HG03175 (cell line): ENCODE data around the gene ABCC3.

Experiments
- ATAC-seq: cut with Tn5 transposase; IDR thresholded peaks from one replicate; pipeline ENCODE4 v1.9.1; 2021; ENCODE audit warnings: mild to moderate bottlenecking, moderate library complexity; ENCODE audit not compliant: unreplicated experiment

Gene ABCC3

DNA sequence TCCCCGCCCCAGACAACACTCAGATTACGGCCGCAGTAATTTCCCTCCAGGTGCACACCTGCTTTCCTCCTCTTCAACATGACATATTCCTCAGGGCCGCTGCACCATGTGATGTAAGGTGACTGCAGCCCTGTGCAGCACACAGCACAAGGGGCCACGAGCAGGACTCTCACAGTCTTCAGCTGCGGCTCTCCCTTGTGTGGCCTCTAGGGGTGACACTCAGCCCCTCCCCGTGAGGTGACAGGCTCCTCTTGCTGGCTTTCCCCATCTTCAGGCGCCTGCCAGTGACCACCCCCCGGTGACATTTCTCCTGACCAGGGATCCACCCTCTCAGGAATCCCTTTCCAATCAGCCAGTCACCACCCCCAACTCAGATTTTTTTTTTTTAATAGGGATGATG lies 31.3 kb upstream of the ABCC3 start:
- ATAC-seq = no peak

- ATAC-seq = no peak
Measured at GRCh38 chr17:50604513-50604912, 30.2 kb upstream of the ABCC3 start.

- ATAC-seq = no peak
Measured at GRCh38 chr17:50605429-50605828, 29.3 kb upstream of the ABCC3 start.

DNA sequence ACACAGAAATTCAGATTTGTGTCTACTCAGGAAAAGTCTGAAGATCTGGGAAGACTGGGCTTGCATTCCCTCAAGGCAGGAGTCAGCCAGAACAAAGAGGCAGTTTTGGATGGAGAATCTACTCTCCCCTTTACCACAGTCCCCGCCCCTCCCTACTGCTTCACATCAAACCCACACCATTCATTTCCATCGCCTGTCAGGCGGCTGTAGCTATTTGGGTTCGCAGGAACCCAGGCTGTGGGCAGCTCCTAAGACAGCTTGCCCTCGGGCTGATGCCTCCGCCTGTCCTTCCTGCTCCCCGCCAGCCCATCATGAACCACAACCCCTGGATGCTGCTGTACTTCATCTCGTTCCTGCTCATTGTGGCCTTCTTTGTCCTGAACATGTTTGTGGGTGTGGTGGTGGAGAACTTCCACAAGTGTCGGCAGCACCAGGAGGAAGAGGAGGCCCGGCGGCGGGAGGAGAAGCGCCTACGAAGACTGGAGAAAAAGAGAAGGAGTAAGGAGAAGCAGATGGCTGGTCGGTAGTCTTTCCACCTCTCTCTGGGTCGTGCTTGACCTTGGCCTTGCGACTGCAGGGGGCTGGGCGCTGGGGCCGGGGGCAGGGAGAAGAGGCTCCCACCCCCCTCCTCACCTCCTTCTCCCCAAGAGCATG lies 27.0 kb upstream of the ABCC3 start:
- ATAC-seq = no peak

DNA sequence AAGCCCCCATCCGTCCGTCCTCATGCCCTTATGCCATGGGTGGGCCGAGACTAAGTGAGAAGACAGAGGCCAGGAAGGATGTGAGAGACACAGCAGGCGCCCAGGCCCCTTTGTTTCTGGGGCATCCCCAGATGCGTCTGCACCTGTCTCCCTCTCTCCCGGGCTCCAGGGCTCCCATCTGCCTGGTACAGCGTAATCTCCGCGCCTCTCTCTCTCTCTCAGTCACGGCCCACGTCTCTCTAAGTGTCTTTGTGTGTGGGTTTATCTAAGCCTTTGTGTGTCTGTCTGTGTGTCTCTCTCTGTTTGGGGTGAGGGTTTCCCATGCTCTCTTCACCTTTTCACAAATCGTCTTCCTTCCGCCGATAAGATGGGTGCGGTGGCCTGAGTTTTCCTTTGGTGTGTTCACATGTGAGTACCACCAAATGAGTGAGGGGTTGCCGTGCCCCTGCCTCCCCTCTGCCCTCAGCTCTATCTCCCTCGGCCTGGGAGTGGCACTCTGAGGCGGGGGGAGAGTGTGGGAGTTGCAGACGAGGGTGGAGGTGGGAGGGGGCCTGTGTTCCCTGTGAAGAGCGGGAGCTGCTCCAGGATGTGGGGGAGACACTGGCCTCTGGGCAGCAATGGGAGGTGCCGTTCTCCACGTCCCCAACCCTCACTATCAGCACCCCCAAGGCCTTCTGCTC lies 25.8 kb upstream of the ABCC3 start:
- no peak for ATAC-seq

GRCh38 chr17:50609380-50610074 lies 25.2 kb upstream of the ABCC3 start:
- ATAC-seq = no peak

DNA sequence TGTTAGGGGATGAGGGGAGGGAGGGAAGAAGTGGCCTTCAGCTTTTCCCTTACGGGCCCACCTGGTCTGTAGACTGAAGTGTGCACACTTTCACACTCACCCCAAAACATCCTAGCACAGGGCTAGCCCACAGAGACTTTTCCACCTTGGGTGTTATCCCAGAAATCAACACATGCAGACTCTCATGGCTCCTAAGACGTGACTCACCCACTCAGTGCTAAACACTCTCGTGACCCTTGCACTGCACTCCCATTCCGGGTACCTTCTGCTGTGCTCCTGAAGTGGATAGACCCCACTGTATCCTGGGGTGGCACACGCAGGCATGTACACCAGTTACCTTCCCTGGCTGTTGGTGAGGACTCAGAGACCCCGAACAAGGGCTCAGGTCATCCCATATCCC lies 23.0 kb upstream of the ABCC3 start:
- ATAC-seq = no peak

GRCh38 chr17:50612281-50612680 lies 22.4 kb upstream of the ABCC3 start:
- no peak for ATAC-seq

DNA sequence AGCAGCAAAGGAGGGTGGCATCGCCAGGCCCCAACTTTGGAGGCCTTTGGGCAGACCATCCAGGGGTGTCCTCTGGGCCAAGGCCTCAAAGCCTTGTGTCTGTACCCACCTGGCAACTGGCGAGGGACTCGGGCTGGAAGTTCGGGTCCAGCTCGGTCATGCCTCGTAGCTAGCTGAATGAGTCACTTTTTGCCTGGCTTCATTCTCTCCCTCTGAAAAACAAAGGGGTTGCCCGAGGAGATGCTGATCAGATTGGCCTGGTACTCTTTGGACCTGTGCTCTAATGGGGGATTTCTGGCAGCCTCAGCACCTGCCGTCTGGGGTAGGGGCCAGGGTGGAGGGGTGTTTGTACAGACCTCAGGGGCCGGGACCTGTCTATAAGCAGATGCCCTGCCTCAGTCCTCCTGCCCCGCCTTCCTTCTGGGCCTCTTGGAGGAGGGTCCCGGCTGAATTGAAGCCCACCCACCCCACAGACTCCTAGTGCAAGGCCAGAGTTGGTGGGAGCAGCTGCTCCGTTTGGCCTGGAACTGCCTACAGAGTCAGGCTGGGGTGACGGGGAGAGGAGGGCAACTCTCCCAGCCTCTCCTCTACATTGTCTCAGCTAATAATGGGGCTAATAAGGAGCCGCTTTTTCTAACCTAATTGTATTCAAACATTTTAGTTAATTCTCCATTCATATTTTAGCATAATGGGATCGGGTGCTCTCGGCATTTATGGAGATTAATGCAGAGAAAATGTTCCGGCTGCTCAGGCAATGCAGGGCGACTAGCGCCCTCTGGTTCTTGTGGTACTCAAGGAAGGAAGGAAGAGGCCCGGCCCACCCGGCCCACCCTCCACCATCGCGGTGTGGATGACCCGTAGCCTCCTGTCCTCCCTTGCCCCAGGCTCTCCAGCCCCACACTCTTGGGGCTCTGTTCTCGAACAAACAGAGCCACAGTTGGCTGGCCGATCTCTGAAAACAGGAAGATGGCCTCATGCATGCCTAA lies 21.4 kb upstream of the ABCC3 start:
- ATAC-seq = no peak

DNA sequence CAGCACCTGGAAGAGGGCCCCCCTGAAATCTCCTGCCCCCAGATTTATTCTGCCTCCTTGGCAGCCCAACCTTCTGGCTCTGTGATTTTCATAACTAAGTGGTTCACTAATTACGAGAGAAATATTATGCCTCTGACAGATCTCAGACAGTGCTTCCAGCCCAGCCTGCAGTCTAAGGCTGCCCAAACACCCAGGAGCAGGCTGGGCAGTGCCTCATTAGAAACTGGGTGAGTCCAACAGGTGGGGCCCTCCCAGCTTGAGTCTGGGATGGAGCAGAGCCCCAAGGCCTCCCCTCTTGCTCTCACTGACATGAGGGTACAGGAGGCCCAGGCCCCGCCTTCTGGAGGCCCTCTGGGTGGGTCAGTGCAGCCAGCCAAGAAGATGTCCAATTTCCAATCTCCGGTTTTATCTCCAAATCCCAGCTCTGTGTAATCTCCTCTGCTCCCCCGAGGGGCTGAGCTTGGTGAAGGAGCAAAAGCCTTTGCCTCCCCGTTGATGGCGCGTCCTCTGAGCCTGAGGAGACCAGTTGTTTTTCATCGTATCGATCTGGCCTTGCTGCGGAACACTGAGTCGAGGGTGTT lies 20.1 kb upstream of the ABCC3 start:
- ATAC-seq = no peak

DNA sequence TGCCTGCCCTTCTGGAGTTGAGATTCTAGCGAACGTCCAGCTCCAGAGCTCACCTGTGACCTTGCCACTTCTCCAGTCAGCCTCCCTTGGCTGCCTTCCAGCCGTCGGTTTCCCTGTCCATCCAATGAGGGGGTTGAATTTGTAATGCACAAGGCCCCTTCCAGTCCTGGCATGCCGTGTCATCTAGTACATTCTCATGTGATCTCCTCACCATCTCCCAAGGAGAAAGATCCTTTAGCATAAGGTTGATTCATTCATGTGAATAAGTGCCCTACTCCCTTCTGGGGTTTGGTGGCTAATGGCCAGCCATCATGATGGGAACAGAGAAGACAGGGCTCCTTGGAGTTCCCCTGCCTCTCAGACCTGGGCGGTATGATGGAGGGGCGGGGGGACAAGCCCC lies 18.9 kb upstream of the ABCC3 start:
- ATAC-seq = no peak

- ATAC-seq = no peak
Measured at GRCh38 chr17:50618300-50618699, 16.4 kb upstream of the ABCC3 start.

DNA sequence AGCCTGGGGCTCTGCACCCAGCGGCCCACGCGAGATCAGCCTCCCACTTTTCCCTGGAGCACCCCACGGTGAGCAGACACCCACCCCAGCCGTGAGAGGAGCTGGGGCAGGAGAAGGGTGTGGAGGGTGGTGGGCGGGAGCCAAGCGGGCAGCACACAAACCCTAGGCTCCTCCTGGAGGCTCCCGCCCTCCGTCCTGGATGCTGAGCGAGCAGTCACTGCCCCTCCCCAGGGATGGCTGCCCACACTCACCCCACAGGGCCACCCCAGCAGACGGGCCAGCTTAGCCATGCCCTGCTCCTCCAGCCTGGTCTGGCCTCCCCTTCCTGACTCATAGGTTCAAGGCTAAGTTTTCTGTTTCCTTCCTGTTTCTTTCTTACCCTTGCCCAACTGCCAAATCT lies 15.7 kb upstream of the ABCC3 start:
- no peak for ATAC-seq

- no peak for ATAC-seq
Measured at GRCh38 chr17:50619489-50619888, 15.2 kb upstream of the ABCC3 start.

- ATAC-seq = no peak
Measured at GRCh38 chr17:50620237-50620636, 14.4 kb upstream of the ABCC3 start.

DNA sequence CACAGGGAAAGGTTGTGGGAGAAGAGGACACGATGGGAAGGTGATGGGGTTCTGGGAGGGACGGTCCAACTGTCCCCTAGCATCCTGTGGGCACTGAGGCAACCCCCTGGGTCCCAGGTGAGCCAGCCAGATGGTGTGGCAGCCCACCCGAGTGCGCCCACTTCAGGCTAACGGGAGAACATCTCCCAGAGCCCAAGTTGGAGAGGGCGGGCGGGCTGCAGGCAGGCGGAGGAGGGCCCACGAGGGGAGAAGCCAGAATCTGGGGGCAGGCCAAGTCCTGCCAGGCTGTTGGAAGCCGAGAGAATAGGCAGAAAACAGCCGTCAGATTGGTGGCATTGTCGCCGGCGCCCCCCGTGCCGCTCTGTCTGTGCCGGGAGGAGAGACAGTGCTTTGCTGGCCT lies 13.8 kb upstream of the ABCC3 start:
- ATAC-seq = no peak

DNA sequence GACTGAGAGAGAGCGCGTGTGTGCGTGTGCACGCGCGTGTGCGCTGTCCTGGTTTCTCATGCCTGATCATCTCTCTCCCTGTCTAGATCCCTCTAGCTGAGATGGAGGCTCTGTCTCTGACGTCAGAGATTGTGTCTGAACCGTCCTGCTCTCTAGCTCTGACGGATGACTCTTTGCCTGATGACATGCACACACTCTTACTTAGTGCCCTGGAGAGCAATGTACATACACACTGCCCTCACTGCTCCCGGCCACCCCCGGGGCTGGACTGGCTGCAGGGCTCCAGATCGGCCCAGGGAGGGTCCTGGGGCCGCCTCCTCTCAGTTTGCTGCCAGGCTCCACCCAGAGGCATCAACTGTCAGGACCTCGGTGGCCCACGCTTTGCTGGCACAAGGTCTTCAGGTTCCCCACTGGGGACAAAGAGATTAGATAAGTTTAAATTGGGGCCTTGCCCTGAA lies 13.1 kb upstream of the ABCC3 start:
- ATAC-seq = no peak

DNA sequence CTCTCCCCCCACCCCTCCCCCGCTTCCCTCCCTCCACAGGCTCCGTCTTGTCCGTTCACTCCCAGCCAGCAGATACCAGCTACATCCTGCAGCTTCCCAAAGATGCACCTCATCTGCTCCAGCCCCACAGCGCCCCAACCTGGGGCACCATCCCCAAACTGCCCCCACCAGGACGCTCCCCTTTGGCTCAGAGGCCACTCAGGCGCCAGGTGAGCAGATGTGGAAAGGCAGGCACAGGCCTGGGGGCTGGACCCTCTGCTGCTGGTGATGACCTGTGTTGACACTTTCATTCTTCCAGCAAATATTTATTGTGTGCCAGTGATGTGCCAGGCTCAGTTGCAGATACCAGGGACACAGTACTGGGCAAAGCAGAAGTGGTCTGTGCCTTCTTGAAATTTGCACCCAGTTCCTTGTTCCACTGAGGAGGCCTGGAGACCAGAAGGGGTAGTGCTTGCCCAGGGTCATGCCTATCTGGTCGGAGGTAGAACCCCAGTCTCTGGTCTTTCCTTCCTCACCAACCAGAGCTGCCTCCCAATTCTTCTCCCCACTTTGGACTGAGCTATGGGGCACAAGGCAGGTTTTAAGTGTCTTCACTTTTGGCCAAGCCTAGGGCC lies 10.3 kb upstream of the ABCC3 start:
- no peak for ATAC-seq

DNA sequence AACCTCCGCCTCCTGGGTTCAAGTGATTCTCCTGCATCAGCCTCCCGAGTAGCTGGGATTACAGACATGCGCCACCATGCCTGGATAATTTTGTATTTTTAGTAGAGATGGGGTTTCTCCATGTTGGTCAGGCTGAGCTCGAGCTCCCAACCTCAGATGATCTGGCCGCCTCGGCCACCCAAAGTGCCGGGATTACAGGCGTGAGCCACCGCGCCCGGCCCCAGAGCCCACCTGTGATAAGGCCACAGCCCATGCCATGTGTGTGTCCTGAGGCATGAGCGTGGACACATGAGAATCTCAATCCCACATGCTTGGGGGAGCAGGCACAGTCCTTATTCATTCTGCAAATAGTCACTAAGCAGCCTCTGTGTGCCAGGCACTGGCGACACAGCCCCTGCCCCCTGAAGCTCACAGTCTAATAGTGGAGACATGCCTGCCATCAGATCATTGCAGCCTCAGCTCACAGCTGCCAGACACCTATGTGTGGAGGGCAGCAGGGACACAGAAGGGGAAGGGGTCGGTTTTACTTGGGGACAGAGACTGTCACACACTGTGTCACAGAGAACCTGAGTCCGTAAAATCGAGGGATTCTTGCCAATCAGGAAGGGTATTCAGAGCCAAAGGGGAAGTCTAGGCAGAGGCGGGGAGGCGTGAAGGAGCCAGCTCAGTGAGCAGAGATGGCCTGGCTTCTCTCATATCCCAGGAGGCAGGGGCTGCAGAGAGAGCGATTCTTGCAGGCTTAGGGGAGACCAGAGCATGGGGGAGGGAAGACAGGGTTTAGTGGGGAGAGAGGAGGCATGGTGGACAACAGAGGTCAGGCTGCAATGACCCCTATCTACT lies 9.4 kb upstream of the ABCC3 start:
- no peak for ATAC-seq
